Natural killer cell (primary cell): Measurements from ENCODE around the gene LRRC43. TPM values are rescaled to one million over a fixed set of nuclear protein-coding genes. Genes with fewer than 3 reads are reported as not detected.

ENCODE experiments used
- ATAC-seq, 3 donors: fragments of 150-1000 bp in 2 of 3; fragments of 200-7000 bp in 1 of 3; cut with Tn5 transposase; 1 replicate in 1 of 3; 2 replicates in 2 of 3; pipeline ENCODE4 v1.10.0; 2021; ENCODE audit warnings: mild to moderate bottlenecking in 2 of 3, moderate library complexity in 2 of 3
- DNase-seq, 2 donors: peaks; one replicate each; pipeline versions ENCODE4 v3.0.0 to v3.0.0-alpha.2; 2013 to 2021; ENCODE audit warnings: mixed read lengths in 1 of 2
- H3K27ac ChIP-seq: one replicate; pipeline ENCODE4 v1.5.1; 2013; ENCODE audit warnings: mild to moderate bottlenecking, low read length
- H3K27me3 ChIP-seq: one replicate; pipeline ENCODE4 v1.6.1; 2013; ENCODE audit warnings: low read length; ENCODE audit not compliant: control insufficient read depth, insufficient read depth
- H3K36me3 ChIP-seq: one replicate; pipeline ENCODE4 v1.6.1; 2013; ENCODE audit warnings: low read length; ENCODE audit not compliant: control insufficient read depth, insufficient read depth
- H3K4me1 ChIP-seq: one replicate; pipeline ENCODE4 v1.6.1; 2013; ENCODE audit warnings: low read length; ENCODE audit not compliant: control insufficient read depth, insufficient read depth
- H3K4me3 ChIP-seq: one replicate; pipeline ENCODE4 v1.5.1; 2013; ENCODE audit warnings: low read length
- H3K9me3 ChIP-seq: one replicate; pipeline ENCODE4 v1.6.1; 2013; ENCODE audit warnings: low read length; ENCODE audit not compliant: control insufficient read depth, insufficient read depth
- H3K27ac Mint-ChIP-seq, 2 donors: one replicate each; pipeline ENCODE4 v1.8.0; 2022; ENCODE audit warnings: mild to moderate bottlenecking in 2 of 2, mixed read lengths in 2 of 2, moderate library complexity in 1 of 2
- H3K27me3 Mint-ChIP-seq, 2 donors: one replicate each; pipeline ENCODE4 v1.8.0; 2022; ENCODE audit warnings: low read depth in 2 of 2, mixed read lengths in 2 of 2
- H3K36me3 Mint-ChIP-seq: one replicate; pipeline ENCODE4 v1.8.0; 2022; ENCODE audit warnings: mixed read lengths
- H3K4me1 Mint-ChIP-seq, 2 donors: one replicate each; pipeline ENCODE4 v1.8.0; 2022; ENCODE audit warnings: mixed read lengths in 2 of 2
- H3K4me3 Mint-ChIP-seq: one replicate; pipeline ENCODE4 v1.8.0; 2022; ENCODE audit warnings: mild to moderate bottlenecking, moderate library complexity, mixed read lengths
- H3K9me3 Mint-ChIP-seq, 2 donors: one replicate each; pipeline ENCODE4 v1.8.0; 2022; ENCODE audit warnings: mixed read lengths in 2 of 2
- CTCF ChIP-seq: fragments of 200-600 bp; IDR thresholded peaks from one replicate; pipeline ENCODE4 v1.8.0; 2022; ENCODE audit warnings: antibody characterized with exemption
- WGBS: methylation state at CpG from one replicate; pipeline ENCODE4 v1.1.7; 2013; ENCODE audit warnings: missing lambda C conversion rate; ENCODE audit not compliant: insufficient coverage; 5-methylcytosine and 5-hydroxymethylcytosine counted together
- intact Hi-C: fragments of 100-400 bp; cut with micrococcal nuclease; formaldehyde crosslinking; loops from one replicate; pipeline ENCODE4 v1.14.2; 2022
- total RNA-seq, 4 donors: library from RNA; stranded (reverse); fragments of 120-200 nt in 1 of 4; gene quantifications; one replicate each; pipeline versions ENCODE4 v1.2.3 to v1.2.4, GENCODE V29; 2013 to 2022

The LRRC43 gene
- total RNA-seq, 3 donors from 2014 or later (not counting 1 experiment from before 2014, with no cell fraction given): 5.0 to 18.5 (median 8.5) TPM

- Mint-ChIP-seq H3K36me3 (no peaks in the 10 kb centered on the region), H3K9me3 (no peaks in the 10 kb centered on the region)
- ATAC-seq: peak in 1 of 3 donors; percentile 62
Measured at GRCh38 chr12:122166422-122167349, 16.2 kb upstream of the LRRC43 start.

DNA sequence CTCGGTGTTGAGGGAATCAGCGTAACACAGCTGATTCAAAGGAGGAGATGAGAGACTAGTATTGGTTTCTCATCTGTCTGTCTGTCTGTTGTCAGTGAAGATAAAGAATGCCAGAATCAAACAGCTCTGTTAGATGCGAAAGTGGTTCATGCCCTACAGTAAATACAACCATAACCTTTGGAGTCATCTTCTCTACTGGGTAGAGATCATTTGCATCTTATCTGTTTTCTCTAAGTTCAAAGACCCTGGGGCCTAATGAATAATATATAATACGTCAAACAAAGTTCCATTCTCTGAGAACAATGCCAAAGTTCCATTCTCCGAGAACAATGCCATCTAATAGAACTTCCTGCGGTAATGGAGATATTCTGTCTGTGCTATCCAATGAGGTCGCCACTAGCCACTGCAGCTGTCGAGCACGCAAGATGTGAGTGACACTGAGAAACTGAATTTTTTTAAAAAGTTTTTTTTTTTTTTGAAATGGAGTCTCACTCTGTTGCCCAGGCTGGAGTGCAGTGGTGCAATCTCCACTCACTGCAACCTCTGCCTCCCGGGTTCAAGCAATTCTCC is 15.5 kb upstream of the LRRC43 start:
- DNase-seq (no peak), ATAC-seq (no peak)
- intact Hi-C loops: no loop called here
- TF ChIP-seq CTCF: no peak
- Mint-ChIP-seq H3K27me3 (no peaks in the 10 kb centered on the region), H3K4me3 (no peak overlapping the region), H3K27ac (no peak overlapping the region), H3K9me3 (no peaks in the 10 kb centered on the region), H3K36me3 (no peaks in the 10 kb centered on the region), H3K4me1 (peaks cover 9 to 10% of the 10 kb centered on the region in 2 donors)
- no peak overlapping the region for H3K27ac ChIP-seq
- WGBS: 89% methylated on average over 9 of the region's 10 CpGs
- no peaks in the 10 kb centered on the region for H3K36me3 ChIP-seq
- no peaks in the 10 kb centered on the region for H3K27me3 ChIP-seq
- no peaks in the 10 kb centered on the region for H3K9me3 ChIP-seq
- H3K4me3 ChIP-seq: no peak overlapping the region
- H3K4me1 ChIP-seq: peaks cover 26% of the 10 kb centered on the region

More at GRCh38 chr12:122166422-122167349, 16.2 kb upstream of the LRRC43 start:
- Histone ChIP-seq H3K4me1 (peaks cover 33% of the 10 kb centered on the region), H3K36me3 (no peaks in the 10 kb centered on the region), H3K4me3 (no peak overlapping the region), H3K27ac (no peak overlapping the region), H3K27me3 (no peaks in the 10 kb centered on the region), H3K9me3 (no peaks in the 10 kb centered on the region)
- intact Hi-C loops: no loop called here
- H3K27me3 Mint-ChIP-seq: no peaks in the 10 kb centered on the region
- no peak overlapping the region for H3K4me3 Mint-ChIP-seq
- H3K4me1 Mint-ChIP-seq: peaks cover 17% of the 10 kb centered on the region in 2 donors
- 66% methylated on average over 22 of the region's 22 CpGs for WGBS
- no peak overlapping the region for H3K27ac Mint-ChIP-seq
- TF ChIP-seq CTCF: no peak
- peak in 1 of 2 donors; percentile 57 for DNase-seq

GRCh38 chr12:122168492-122168891 is 14.4 kb upstream of the LRRC43 start:
- no peak overlapping the region for H3K27ac Mint-ChIP-seq
- no peaks in the 10 kb centered on the region for H3K36me3 Mint-ChIP-seq
- no peaks in the 10 kb centered on the region for H3K4me1 Mint-ChIP-seq
- H3K27me3 Mint-ChIP-seq: no peaks in the 10 kb centered on the region
- no peak overlapping the region for H3K4me3 Mint-ChIP-seq
- no peaks in the 10 kb centered on the region for H3K9me3 ChIP-seq
- H3K27me3 ChIP-seq: no peaks in the 10 kb centered on the region
- no peak overlapping the region for H3K27ac ChIP-seq
- H3K4me1 ChIP-seq: peaks cover 15% of the 10 kb centered on the region
- WGBS: 91% methylated on average over 2 of the region's 3 CpGs
- no peak for TF ChIP-seq CTCF
- H3K4me3 ChIP-seq: no peak overlapping the region
- H3K9me3 Mint-ChIP-seq: no peaks in the 10 kb centered on the region
- intact Hi-C loops: no loop called here
- no peaks in the 10 kb centered on the region for H3K36me3 ChIP-seq
- DNase-seq: no peak
- ATAC-seq: no peak
